ENCODE measurements around the gene KANK3.
"Not testable (repeated sequence)": the region's sequence is repeated elsewhere in the genome, so short reads cannot be mapped to it uniquely, and the experiment has no call there.

KANK3 gene

GRCh38 chr19:8276508-8276907 lies 66.6 kb downstream of the KANK3 start:
- H3K36me3 Mint-ChIP-seq, H3K9me3 Mint-ChIP-seq, H3K4me1 Mint-ChIP-seq, H3K27ac Mint-ChIP-seq, H3K4me3 Mint-ChIP-seq, H3K27me3 Mint-ChIP-seq: not testable (repeated sequence)
